ENCODE results near the gene HIPK2.
A peak's percentile ranks its signal among the peaks of the same experiment; 100 is the strongest.

The HIPK2 gene

GRCh38 chr7:139655305-139655704 lies 122.5 kb downstream of the HIPK2 start:
- Histone ChIP-seq H3K27ac (ENCODE audit: low read depth in 2 of 2, low read length in 2 of 2) (no peak overlapping the region), H3K36me3 (ENCODE audit: control insufficient read depth in 2 of 2, insufficient read depth in 2 of 2, low read length in 2 of 2) (no peaks in the 10 kb centered on the region), H3K27me3 (ENCODE audit: control insufficient read depth in 2 of 2, insufficient read depth in 2 of 2, low read length in 2 of 2) (no peaks in the 10 kb centered on the region), H3K9ac (ENCODE audit: low read depth in 1 of 2, low read length in 2 of 2) (no peak overlapping the region), H3K9me3 (ENCODE audit: control insufficient read depth in 2 of 2, low read length in 2 of 2) (no peaks in the 10 kb centered on the region), H3K4me1 (ENCODE audit: control insufficient read depth in 2 of 2, insufficient read depth in 2 of 2, low read length in 2 of 2) (peaks cover 6 to 20% of the 10 kb centered on the region in 2 donors), H3K4me3 (ENCODE audit: low read length in 2 of 2) (no peak overlapping the region)

DNA sequence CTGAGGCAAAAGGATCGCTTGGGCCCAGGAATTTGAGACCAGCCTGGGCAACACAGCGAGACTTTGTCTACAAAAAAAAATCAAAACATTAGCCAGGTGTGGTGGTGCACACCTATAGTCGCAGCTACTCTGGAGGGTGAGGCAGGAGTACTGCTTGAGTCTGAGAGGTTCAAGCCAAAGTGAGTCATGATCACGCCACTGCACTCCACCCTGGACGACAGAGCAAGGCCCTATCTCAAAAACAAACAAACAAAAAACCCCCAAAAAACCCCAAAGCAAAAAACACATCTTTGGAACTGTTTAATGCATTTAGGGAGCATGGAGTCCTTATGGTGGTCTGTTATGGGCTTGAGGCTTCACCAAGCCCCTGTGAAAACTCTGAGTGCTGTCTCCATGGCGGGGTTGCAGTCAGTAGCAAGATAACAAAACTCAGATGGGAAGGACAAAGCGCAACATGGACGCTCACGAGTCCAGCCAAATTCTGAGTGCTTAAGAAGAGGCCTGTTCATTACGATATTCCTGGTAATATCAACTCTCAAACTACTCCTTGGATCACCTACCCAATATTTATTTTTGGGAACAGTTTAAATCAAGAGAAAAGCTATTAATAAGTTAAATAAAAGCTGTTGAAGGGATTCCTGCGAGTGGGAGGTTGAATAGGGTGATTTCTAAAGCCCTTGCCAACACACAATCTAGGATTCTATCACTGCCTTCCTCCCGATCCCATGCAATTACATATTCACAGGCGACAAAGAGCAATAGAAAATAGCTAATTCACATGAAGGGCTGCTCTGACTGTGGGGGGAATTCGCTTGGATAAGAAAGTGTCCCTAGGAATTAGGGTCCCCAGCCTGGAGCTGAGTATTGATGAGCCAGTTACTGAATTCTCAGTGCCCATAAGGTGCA lies 123.3 kb downstream of the HIPK2 start:
- Histone ChIP-seq H3K27ac (ENCODE audit: low read depth in 2 of 2, low read length in 2 of 2) (no peak overlapping the region), H3K36me3 (ENCODE audit: control insufficient read depth in 2 of 2, insufficient read depth in 2 of 2, low read length in 2 of 2) (no peaks in the 10 kb centered on the region), H3K4me1 (ENCODE audit: control insufficient read depth in 2 of 2, insufficient read depth in 2 of 2, low read length in 2 of 2) (peaks cover 6 to 18% of the 10 kb centered on the region in 2 donors), H3K9me3 (ENCODE audit: control insufficient read depth in 2 of 2, low read length in 2 of 2) (no peaks in the 10 kb centered on the region), H3K9ac (ENCODE audit: low read depth in 1 of 2, low read length in 2 of 2) (no peak overlapping the region), H3K4me3 (ENCODE audit: low read length in 2 of 2) (no peak overlapping the region), H3K27me3 (ENCODE audit: control insufficient read depth in 2 of 2, insufficient read depth in 2 of 2, low read length in 2 of 2) (no peaks in the 10 kb centered on the region)

DNA sequence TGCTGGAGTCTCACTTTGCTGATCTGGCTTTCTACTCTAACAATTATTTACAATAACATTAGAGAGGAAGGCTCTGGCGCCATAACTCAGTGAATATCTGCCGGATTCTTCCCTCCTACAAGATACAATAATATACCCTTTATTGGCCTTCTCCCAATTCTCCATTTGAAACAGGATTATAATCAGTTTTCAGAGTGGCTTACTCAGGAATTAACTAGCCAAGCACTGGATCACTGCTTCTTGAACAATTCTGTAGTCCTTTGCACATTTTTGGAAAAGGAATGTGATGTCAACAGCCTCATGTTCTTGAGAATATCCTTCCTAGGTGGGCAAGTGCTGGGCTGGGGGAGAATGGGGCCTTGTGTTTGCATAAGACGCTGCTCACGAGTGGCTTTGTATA lies 125.9 kb downstream of the HIPK2 start:
- H3K4me3 ChIP-seq (ENCODE audit: low read length in 2 of 2): no peak overlapping the region
- no peak overlapping the region for H3K27ac ChIP-seq (ENCODE audit: low read depth in 2 of 2, low read length in 2 of 2)
- peaks cover 8 to 11% of the 10 kb centered on the region in 2 donors for H3K4me1 ChIP-seq (ENCODE audit: control insufficient read depth in 2 of 2, insufficient read depth in 2 of 2, low read length in 2 of 2)
- no peaks in the 10 kb centered on the region for H3K36me3 ChIP-seq (ENCODE audit: control insufficient read depth in 2 of 2, insufficient read depth in 2 of 2, low read length in 2 of 2)
- no peak overlapping the region for H3K9ac ChIP-seq (ENCODE audit: low read depth in 1 of 2, low read length in 2 of 2)
- no peaks in the 10 kb centered on the region for H3K9me3 ChIP-seq (ENCODE audit: control insufficient read depth in 2 of 2, low read length in 2 of 2)
- H3K27me3 ChIP-seq (ENCODE audit: control insufficient read depth in 2 of 2, insufficient read depth in 2 of 2, low read length in 2 of 2): no peaks in the 10 kb centered on the region

DNA sequence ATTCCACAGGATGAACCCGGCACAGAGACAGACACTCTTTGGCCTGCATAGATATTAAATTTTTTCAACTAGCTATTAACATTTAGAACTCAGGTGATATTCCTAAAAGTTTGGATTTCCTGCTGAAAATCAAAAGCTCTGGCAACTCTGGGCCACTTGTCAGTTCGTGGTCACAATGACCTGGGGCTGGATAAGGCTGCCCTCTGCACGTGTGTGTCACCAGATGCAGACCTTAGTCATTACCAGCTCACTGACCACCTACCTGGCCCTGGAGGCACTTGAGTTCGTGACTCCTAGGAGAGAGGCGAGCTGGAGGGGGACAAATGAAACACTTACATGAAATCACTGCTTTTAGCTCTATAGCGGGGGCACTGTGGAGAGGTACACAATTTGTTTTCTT lies 126.5 kb downstream of the HIPK2 start:
- Histone ChIP-seq H3K4me1 (ENCODE audit: control insufficient read depth in 2 of 2, insufficient read depth in 2 of 2, low read length in 2 of 2) (peaks cover 13% of the 10 kb centered on the region in 2 donors), H3K9ac (ENCODE audit: low read depth in 1 of 2, low read length in 2 of 2) (no peak overlapping the region), H3K27ac (ENCODE audit: low read depth in 2 of 2, low read length in 2 of 2) (no peak overlapping the region)

GRCh38 chr7:139650429-139651100 lies 127.2 kb downstream of the HIPK2 start:
- no peaks in the 10 kb centered on the region for H3K9me3 ChIP-seq (ENCODE audit: control insufficient read depth in 2 of 2, low read length in 2 of 2)
- no peak overlapping the region for H3K4me3 ChIP-seq (ENCODE audit: low read length in 2 of 2)
- peaks cover 13 to 17% of the 10 kb centered on the region in 2 donors for H3K4me1 ChIP-seq (ENCODE audit: control insufficient read depth in 2 of 2, insufficient read depth in 2 of 2, low read length in 2 of 2)
- H3K27me3 ChIP-seq (ENCODE audit: control insufficient read depth in 2 of 2, insufficient read depth in 2 of 2, low read length in 2 of 2): no peaks in the 10 kb centered on the region
- no peak overlapping the region for H3K27ac ChIP-seq (ENCODE audit: low read depth in 2 of 2, low read length in 2 of 2)
- no peak overlapping the region for H3K9ac ChIP-seq (ENCODE audit: low read depth in 1 of 2, low read length in 2 of 2)
- no peaks in the 10 kb centered on the region for H3K36me3 ChIP-seq (ENCODE audit: control insufficient read depth in 2 of 2, insufficient read depth in 2 of 2, low read length in 2 of 2)

More for the DNA sequence above, 126.5 kb downstream of the HIPK2 start:
- Histone ChIP-seq H3K36me3 (ENCODE audit: control insufficient read depth in 2 of 2, insufficient read depth in 2 of 2, low read length in 2 of 2) (no peaks in the 10 kb centered on the region), H3K9me3 (ENCODE audit: control insufficient read depth in 2 of 2, low read length in 2 of 2) (no peaks in the 10 kb centered on the region), H3K27me3 (ENCODE audit: control insufficient read depth in 2 of 2, insufficient read depth in 2 of 2, low read length in 2 of 2) (no peaks in the 10 kb centered on the region), H3K4me3 (ENCODE audit: low read length in 2 of 2) (no peak overlapping the region)

GRCh38 chr7:139648941-139649425 lies 128.8 kb downstream of the HIPK2 start:
- Histone ChIP-seq H3K4me3 (ENCODE audit: low read length in 2 of 2) (no peak overlapping the region), H3K9ac (ENCODE audit: low read depth in 1 of 2, low read length in 2 of 2) (no peak overlapping the region)

GRCh38 chr7:139648391-139648861 lies 129.4 kb downstream of the HIPK2 start:
- peaks cover 13 to 16% of the 10 kb centered on the region in 2 donors for H3K4me1 ChIP-seq (ENCODE audit: control insufficient read depth in 2 of 2, insufficient read depth in 2 of 2, low read length in 2 of 2)
- peak overlapping the region in 1 of 2 donors; percentile 9 for H3K4me3 ChIP-seq (ENCODE audit: low read length in 2 of 2)
- peak overlapping the region in 1 of 2 donors; percentile 1 for H3K9ac ChIP-seq (ENCODE audit: low read depth in 1 of 2, low read length in 2 of 2)
- H3K27me3 ChIP-seq (ENCODE audit: control insufficient read depth in 2 of 2, insufficient read depth in 2 of 2, low read length in 2 of 2): no peaks in the 10 kb centered on the region
- peak overlapping the region; percentile 8 to 17 for H3K27ac ChIP-seq (ENCODE audit: low read depth in 2 of 2, low read length in 2 of 2)
- no peaks in the 10 kb centered on the region for H3K36me3 ChIP-seq (ENCODE audit: control insufficient read depth in 2 of 2, insufficient read depth in 2 of 2, low read length in 2 of 2)
- H3K9me3 ChIP-seq (ENCODE audit: control insufficient read depth in 2 of 2, low read length in 2 of 2): no peaks in the 10 kb centered on the region

More at GRCh38 chr7:139648941-139649425, 128.8 kb downstream of the HIPK2 start:
- peak overlapping the region in 1 of 2 donors; percentile 34 for H3K27ac ChIP-seq (ENCODE audit: low read depth in 2 of 2, low read length in 2 of 2)
- H3K27me3 ChIP-seq (ENCODE audit: control insufficient read depth in 2 of 2, insufficient read depth in 2 of 2, low read length in 2 of 2): no peaks in the 10 kb centered on the region
- peaks cover 13 to 17% of the 10 kb centered on the region in 2 donors for H3K4me1 ChIP-seq (ENCODE audit: control insufficient read depth in 2 of 2, insufficient read depth in 2 of 2, low read length in 2 of 2)
- no peaks in the 10 kb centered on the region for H3K9me3 ChIP-seq (ENCODE audit: control insufficient read depth in 2 of 2, low read length in 2 of 2)
- H3K36me3 ChIP-seq (ENCODE audit: control insufficient read depth in 2 of 2, insufficient read depth in 2 of 2, low read length in 2 of 2): no peaks in the 10 kb centered on the region

DNA sequence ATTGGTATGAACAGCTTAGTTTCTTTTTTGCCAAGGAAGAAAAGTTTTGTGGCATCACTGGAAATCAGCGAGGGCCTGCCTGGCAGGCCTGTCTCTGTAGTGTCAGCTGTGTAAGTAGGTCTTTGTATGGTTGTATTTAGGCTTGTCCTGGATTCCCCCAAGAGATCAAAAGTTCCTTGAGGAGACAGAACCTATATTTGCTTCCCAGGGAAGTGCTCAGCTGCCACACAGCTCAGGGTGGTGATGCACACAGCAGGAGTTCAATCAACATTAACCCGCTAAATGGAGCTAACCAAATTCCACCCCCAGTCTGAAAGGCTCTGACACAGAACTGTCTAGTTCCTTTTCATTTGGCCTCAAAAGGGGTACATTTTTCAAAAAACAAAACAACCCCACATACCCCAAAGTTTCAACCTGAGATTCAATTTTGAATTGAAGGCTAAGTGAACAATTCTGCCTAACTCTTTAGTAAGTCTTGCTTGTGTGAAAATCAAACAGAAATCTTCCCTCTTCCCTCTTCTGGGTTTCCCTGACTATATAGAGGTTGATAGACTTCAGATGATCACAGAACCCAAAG lies 129.9 kb downstream of the HIPK2 start:
- Histone ChIP-seq H3K4me3 (ENCODE audit: low read length in 2 of 2) (peak overlapping the region in 1 of 2 donors; percentile 9), H3K27ac (ENCODE audit: low read depth in 2 of 2, low read length in 2 of 2) (peak overlapping the region; percentile 8 to 17), H3K9ac (ENCODE audit: low read depth in 1 of 2, low read length in 2 of 2) (no peak overlapping the region), H3K4me1 (ENCODE audit: control insufficient read depth in 2 of 2, insufficient read depth in 2 of 2, low read length in 2 of 2) (peaks cover 9 to 12% of the 10 kb centered on the region in 2 donors), H3K36me3 (ENCODE audit: control insufficient read depth in 2 of 2, insufficient read depth in 2 of 2, low read length in 2 of 2) (no peaks in the 10 kb centered on the region), H3K27me3 (ENCODE audit: control insufficient read depth in 2 of 2, insufficient read depth in 2 of 2, low read length in 2 of 2) (no peaks in the 10 kb centered on the region), H3K9me3 (ENCODE audit: control insufficient read depth in 2 of 2, low read length in 2 of 2) (no peaks in the 10 kb centered on the region)

GRCh38 chr7:139647085-139647484 lies 130.7 kb downstream of the HIPK2 start:
- H3K27me3 ChIP-seq (ENCODE audit: control insufficient read depth in 2 of 2, insufficient read depth in 2 of 2, low read length in 2 of 2): no peaks in the 10 kb centered on the region
- no peak overlapping the region for H3K27ac ChIP-seq (ENCODE audit: low read depth in 2 of 2, low read length in 2 of 2)
- no peaks in the 10 kb centered on the region for H3K9me3 ChIP-seq (ENCODE audit: control insufficient read depth in 2 of 2, low read length in 2 of 2)
- H3K4me3 ChIP-seq (ENCODE audit: low read length in 2 of 2): no peak overlapping the region
- H3K36me3 ChIP-seq (ENCODE audit: control insufficient read depth in 2 of 2, insufficient read depth in 2 of 2, low read length in 2 of 2): no peaks in the 10 kb centered on the region
- H3K4me1 ChIP-seq (ENCODE audit: control insufficient read depth in 2 of 2, insufficient read depth in 2 of 2, low read length in 2 of 2): peaks cover 2 to 12% of the 10 kb centered on the region in 2 donors
- no peak overlapping the region for H3K9ac ChIP-seq (ENCODE audit: low read depth in 1 of 2, low read length in 2 of 2)
